ENCODE data around the gene COL4A6. TPM values are rescaled to one million over a fixed set of nuclear protein-coding genes. Genes with fewer than 3 reads are reported as not detected.
A peak's percentile ranks its signal among the peaks of the same experiment; 100 is the strongest.

The COL4A6 gene
- total RNA-seq, 1 donor from 2014 or later = 10.3 TPM

- Histone ChIP-seq H3K36me3 (no peaks in the 10 kb centered on the region), H3K4me1 (no peaks in the 10 kb centered on the region), H3K27ac (peak overlapping the region; percentile 17), H3K9me3 (no peaks in the 10 kb centered on the region), H3K27me3 (no peaks in the 10 kb centered on the region), H3K4me3 (no peak overlapping the region)
- DNase-seq (ENCODE audit: extremely low spot score in 2 of 2) = peak in 1 of 2 donors; percentile 72
- peak in 2 of 3 experiments; percentile 18 to 22 for TF ChIP-seq CTCF (IDR thresholded peaks at IDR 0.05)
- no peak for TF ChIP-seq POLR2AphosphoS5 (IDR thresholded peaks at IDR 0.05; ENCODE audit: insufficient read depth in 1 of 2, low read depth in 1 of 2)
- intact Hi-C loops (cut with DNase I) = no loop called here
Observed at GRCh38 chrX:108165383-108166111, 272.7 kb downstream of the COL4A6 start.

DNA sequence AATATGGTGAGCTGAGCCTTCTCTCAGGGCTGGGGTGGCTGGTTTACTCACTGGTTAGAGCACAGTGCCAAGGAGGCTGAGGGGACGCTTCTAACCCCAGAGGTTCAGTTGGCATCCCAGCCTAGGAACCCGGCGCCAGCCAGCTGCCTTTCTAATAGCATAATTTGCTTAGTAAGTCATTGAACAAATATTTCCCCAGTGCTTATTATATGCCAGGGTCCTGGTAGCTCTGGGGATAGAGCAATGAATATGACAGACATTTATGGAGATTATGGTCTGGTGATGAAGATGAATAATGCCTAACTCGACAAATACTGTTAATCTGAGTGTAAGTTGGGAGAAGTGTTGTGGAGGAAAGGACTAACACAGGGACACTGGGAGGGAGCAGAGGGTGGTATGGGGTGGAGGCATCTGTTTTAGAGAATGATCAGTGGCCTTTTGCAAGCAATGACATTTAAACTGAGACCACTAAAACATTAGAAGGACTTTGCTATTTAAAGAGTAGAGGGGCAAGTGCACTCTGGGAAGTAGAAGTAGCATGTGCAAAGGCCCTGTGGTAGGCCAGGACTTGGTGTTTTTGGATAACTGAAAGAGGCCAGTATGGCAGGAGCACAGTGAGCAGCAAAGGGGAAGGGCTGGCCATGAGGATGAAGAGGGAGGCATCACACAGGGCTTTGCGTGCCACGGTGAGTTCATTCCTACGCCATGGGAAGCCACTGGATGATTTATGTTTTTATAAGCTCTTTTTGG, 274.7 kb downstream of the COL4A6 start:
- H3K27ac ChIP-seq = no peak overlapping the region
- intact Hi-C loops (cut with DNase I) = no loop called here
- H3K9me3 ChIP-seq = no peaks in the 10 kb centered on the region
- no peak overlapping the region for H3K4me3 ChIP-seq
- no peak for DNase-seq (ENCODE audit: extremely low spot score in 2 of 2)
- TF ChIP-seq POLR2A (IDR thresholded peaks at IDR 0.05) (no peak), POLR2AphosphoS5 (IDR thresholded peaks at IDR 0.05; ENCODE audit: insufficient read depth in 1 of 2, low read depth in 1 of 2) (no peak), CTCF (IDR thresholded peaks at IDR 0.05) (no peak)
- no peaks in the 10 kb centered on the region for H3K27me3 ChIP-seq
- no peaks in the 10 kb centered on the region for H3K4me1 ChIP-seq
- H3K36me3 ChIP-seq = no peaks in the 10 kb centered on the region

GRCh38 chrX:108162265-108162664, 276.0 kb downstream of the COL4A6 start:
- DNase-seq (ENCODE audit: extremely low spot score in 2 of 2) = no peak
- Histone ChIP-seq H3K9me3 (no peaks in the 10 kb centered on the region), H3K36me3 (no peaks in the 10 kb centered on the region), H3K4me1 (no peaks in the 10 kb centered on the region), H3K4me3 (no peak overlapping the region), H3K27ac (no peak overlapping the region), H3K27me3 (no peaks in the 10 kb centered on the region)
- no peak for TF ChIP-seq POLR2A (IDR thresholded peaks at IDR 0.05)
- no peak for TF ChIP-seq POLR2AphosphoS5 (IDR thresholded peaks at IDR 0.05; ENCODE audit: insufficient read depth in 1 of 2, low read depth in 1 of 2)
- TF ChIP-seq CTCF (IDR thresholded peaks at IDR 0.05) = no peak
- intact Hi-C loops (cut with DNase I) = no loop called here

GRCh38 chrX:108160309-108160708, 277.9 kb downstream of the COL4A6 start:
- intact Hi-C loops (cut with DNase I) = no loop called here
- no peaks in the 10 kb centered on the region for H3K9me3 ChIP-seq
- no peaks in the 10 kb centered on the region for H3K36me3 ChIP-seq
- H3K4me3 ChIP-seq = no peak overlapping the region
- no peak for TF ChIP-seq POLR2A (IDR thresholded peaks at IDR 0.05)
- H3K27ac ChIP-seq = no peak overlapping the region
- H3K27me3 ChIP-seq = no peaks in the 10 kb centered on the region
- DNase-seq (ENCODE audit: extremely low spot score in 2 of 2) = peak in 1 of 2 donors; percentile 74
- no peaks in the 10 kb centered on the region for H3K4me1 ChIP-seq

- TF ChIP-seq CTCF (IDR thresholded peaks at IDR 0.05) (no peak), POLR2AphosphoS5 (IDR thresholded peaks at IDR 0.05; ENCODE audit: insufficient read depth in 1 of 2, low read depth in 1 of 2) (no peak), POLR2A (IDR thresholded peaks at IDR 0.05) (no peak)
- H3K27ac ChIP-seq = no peak overlapping the region
- intact Hi-C loops (cut with DNase I) = loop anchor here (2.0 kb wide), 1 partner anchor 74 kb away; no protein-coding TSS in a partner anchor
- no peaks in the 10 kb centered on the region for H3K4me1 ChIP-seq
- no peaks in the 10 kb centered on the region for H3K36me3 ChIP-seq
- DNase-seq (ENCODE audit: extremely low spot score in 2 of 2) = peak in 1 of 2 donors; percentile 84
- H3K27me3 ChIP-seq = no peaks in the 10 kb centered on the region
- H3K4me3 ChIP-seq = no peak overlapping the region
- no peaks in the 10 kb centered on the region for H3K9me3 ChIP-seq
Observed at GRCh38 chrX:108159028-108159670, 279.1 kb downstream of the COL4A6 start.

All from vagina (tissue), 2 donors.